GM23248 (cell line): ENCODE results near the gene HIVEP3.

Experiments
- EZH2 ChIP-seq: fragments of 200-600 bp; sonication (generic); IDR thresholded peaks from 2 replicates; pipeline ENCODE4 v1.6.1; 2018; ENCODE audit warnings: antibody characterized with exemption, mild to moderate bottlenecking; ENCODE audit not compliant: insufficient read depth, poor library complexity, severe bottlenecking
- EZH2phosphoT487 ChIP-seq: fragments of 200-600 bp; sonication (generic); IDR thresholded peaks from 2 replicates; pipeline ENCODE4 v1.6.1; 2018; ENCODE audit warnings: antibody characterized with exemption, moderate library complexity, mild to moderate bottlenecking, low read depth; ENCODE audit not compliant: insufficient read depth

- TF ChIP-seq EZH2phosphoT487 (no peak), EZH2 (no peak)
Observed at GRCh38 chr1:41526956-41527561, 391.7 kb downstream of the HIVEP3 start.
